ENCODE data around the gene CLK2.

Gene CLK2

DNA sequence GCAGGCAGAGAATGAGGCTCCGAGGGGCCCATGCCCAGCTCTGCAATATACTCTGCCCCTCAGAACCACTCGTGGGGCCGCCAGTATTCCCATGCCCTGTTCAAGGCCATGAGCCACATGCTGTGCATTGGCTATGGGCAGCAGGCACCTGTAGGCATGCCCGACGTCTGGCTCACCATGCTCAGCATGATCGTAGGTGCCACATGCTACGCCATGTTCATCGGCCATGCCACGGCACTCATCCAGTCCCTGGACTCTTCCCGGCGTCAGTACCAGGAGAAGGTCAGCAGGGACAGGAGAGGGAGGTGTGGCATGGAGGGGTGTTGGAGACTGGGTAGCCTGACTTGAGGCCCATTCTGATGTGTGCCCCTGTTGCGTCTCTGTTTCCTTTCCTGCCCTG, 11.2 kb upstream of the CLK2 start:
- Histone ChIP-seq H3K27ac (ENCODE audit: low read length) (no peak overlapping the region), H2AFZ (ENCODE audit: low read length) (no peak overlapping the region), H3K36me3 (replicated peaks; ENCODE audit: insufficient read depth, low read length) (no peaks in the 10 kb centered on the region), H3K9me3 (replicated peaks; ENCODE audit: insufficient read depth, low read length) (no peaks in the 10 kb centered on the region), H3K4me2 (ENCODE audit: low read depth, low read length) (no peak overlapping the region), H3F3A (ENCODE audit: insufficient read depth, low read length) (no peaks in the 10 kb centered on the region), H3K9me2 (replicated peaks; ENCODE audit: insufficient read depth, low read length) (no peaks in the 10 kb centered on the region), H4K20me1 (ENCODE audit: insufficient read depth, low read length) (no peaks in the 10 kb centered on the region), H3K9ac (ENCODE audit: low read length) (no peak overlapping the region), H3K4me3 (ENCODE audit: low read length) (no peak overlapping the region), H3K4me1 (ENCODE audit: low read length) (no peaks in the 10 kb centered on the region), H3K79me2 (ENCODE audit: low read length) (no peaks in the 10 kb centered on the region), H3K27me3 (replicated peaks; ENCODE audit: insufficient read depth, low read length) (no peaks in the 10 kb centered on the region)
- TF ChIP-seq EZH2phosphoT487 (IDR thresholded peaks at IDR 0.05; ENCODE audit: low read length) (no peak), EZH2 (optimal IDR thresholded peaks at IDR 0.05; ENCODE audit: low read depth, low read length) (no peak)
- TF ChIP-seq, protein P1, sequence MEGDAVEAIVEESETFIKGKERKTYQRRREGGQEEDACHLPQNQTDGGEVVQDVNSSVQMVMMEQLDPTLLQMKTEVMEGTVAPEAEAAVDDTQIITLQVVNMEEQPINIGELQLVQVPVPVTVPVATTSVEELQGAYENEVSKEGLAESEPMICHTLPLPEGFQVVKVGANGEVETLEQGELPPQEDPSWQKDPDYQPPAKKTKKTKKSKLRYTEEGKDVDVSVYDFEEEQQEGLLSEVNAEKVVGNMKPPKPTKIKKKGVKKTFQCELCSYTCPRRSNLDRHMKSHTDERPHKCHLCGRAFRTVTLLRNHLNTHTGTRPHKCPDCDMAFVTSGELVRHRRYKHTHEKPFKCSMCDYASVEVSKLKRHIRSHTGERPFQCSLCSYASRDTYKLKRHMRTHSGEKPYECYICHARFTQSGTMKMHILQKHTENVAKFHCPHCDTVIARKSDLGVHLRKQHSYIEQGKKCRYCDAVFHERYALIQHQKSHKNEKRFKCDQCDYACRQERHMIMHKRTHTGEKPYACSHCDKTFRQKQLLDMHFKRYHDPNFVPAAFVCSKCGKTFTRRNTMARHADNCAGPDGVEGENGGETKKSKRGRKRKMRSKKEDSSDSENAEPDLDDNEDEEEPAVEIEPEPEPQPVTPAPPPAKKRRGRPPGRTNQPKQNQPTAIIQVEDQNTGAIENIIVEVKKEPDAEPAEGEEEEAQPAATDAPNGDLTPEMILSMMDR (IDR thresholded peaks at IDR 0.05; ENCODE audit: low read length) = no peak
- DNase-seq = no peak

DNA sequence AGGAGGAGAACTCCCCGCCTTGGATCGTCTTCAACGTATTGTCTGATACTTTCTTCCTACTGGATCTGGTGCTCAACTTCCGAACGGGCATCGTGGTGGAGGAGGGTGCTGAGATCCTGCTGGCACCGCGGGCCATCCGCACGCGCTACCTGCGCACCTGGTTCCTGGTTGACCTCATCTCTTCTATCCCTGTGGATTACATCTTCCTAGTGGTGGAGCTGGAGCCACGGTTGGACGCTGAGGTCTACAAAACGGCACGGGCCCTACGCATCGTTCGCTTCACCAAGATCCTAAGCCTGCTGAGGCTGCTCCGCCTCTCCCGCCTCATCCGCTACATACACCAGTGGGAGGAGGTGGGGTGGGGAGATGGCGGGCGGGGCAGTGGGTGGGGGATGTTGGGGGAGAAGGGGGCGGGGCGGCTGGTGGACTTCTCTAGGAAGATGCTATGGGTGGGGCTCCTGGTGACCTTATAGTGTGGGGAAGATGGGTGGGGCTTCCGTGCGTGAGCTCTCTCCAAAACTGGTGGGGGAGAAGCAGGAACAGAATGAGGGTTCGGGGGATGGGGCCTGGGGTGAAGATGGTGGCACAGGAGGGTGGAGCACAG, 9.3 kb upstream of the CLK2 start:
- Histone ChIP-seq H3K4me1 (ENCODE audit: low read length) (peaks cover 5% of the 10 kb centered on the region; the same call in 1 of the 2 replicates), H4K20me1 (ENCODE audit: insufficient read depth, low read length) (no peaks in the 10 kb centered on the region), H3F3A (ENCODE audit: insufficient read depth, low read length) (0 out of 2 replicates have a peak, but pooled peaks cover 5% of the 10 kb centered on the region), H3K9me3 (replicated peaks; ENCODE audit: insufficient read depth, low read length) (no peaks in the 10 kb centered on the region), H3K4me2 (ENCODE audit: low read depth, low read length) (no peak overlapping the region), H3K9ac (ENCODE audit: low read length) (no peak overlapping the region), H3K79me2 (ENCODE audit: low read length) (no peaks in the 10 kb centered on the region), H3K27me3 (replicated peaks; ENCODE audit: insufficient read depth, low read length) (no peaks in the 10 kb centered on the region), H2AFZ (ENCODE audit: low read length) (no peak overlapping the region), H3K4me3 (ENCODE audit: low read length) (no peak overlapping the region), H3K27ac (ENCODE audit: low read length) (no peak overlapping the region), H3K9me2 (replicated peaks; ENCODE audit: insufficient read depth, low read length) (no peaks in the 10 kb centered on the region), H3K36me3 (replicated peaks; ENCODE audit: insufficient read depth, low read length) (no peaks in the 10 kb centered on the region)
- TF ChIP-seq, protein P1 (IDR thresholded peaks at IDR 0.05; ENCODE audit: low read length) = no peak
- no peak for TF ChIP-seq EZH2phosphoT487 (IDR thresholded peaks at IDR 0.05; ENCODE audit: low read length)
- TF ChIP-seq EZH2 (optimal IDR thresholded peaks at IDR 0.05; ENCODE audit: low read depth, low read length) = no peak
- DNase-seq = no peak

DNA sequence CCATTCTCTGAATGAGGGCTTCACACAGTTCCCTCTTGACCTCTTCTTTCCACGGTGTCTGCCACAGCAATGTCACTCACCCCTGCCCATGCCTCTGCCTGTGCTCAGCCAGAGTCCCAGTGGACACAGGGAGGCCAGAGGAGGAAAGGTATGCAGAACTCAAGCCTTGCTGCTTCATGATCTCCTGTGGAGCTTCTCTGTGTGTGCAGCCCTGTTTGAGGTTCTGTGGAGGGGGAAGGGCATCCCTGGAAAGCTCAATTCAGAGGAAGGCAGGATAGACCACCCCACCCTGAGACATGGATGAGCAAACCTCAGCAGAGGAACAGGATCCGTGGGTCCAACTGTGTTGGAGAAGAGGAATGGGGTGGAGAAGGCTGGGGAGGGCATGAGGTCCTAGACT, 6.0 kb upstream of the CLK2 start:
- H3K27ac ChIP-seq (ENCODE audit: low read length) = no peak overlapping the region
- H3K9ac ChIP-seq (ENCODE audit: low read length) = no peak overlapping the region
- TF ChIP-seq, protein P1 (IDR thresholded peaks at IDR 0.05; ENCODE audit: low read length) = no peak
- no peak for TF ChIP-seq EZH2 (optimal IDR thresholded peaks at IDR 0.05; ENCODE audit: low read depth, low read length)
- TF ChIP-seq EZH2phosphoT487 (IDR thresholded peaks at IDR 0.05; ENCODE audit: low read length) = no peak
- no peak overlapping the region for H3K4me3 ChIP-seq (ENCODE audit: low read length)
- no peaks in the 10 kb centered on the region for H3K27me3 ChIP-seq (replicated peaks; ENCODE audit: insufficient read depth, low read length)
- H3K4me2 ChIP-seq (ENCODE audit: low read depth, low read length) = no peak overlapping the region
- H3K9me2 ChIP-seq (replicated peaks; ENCODE audit: insufficient read depth, low read length) = no peaks in the 10 kb centered on the region
- no peaks in the 10 kb centered on the region for H3K79me2 ChIP-seq (ENCODE audit: low read length)
- H3F3A ChIP-seq (ENCODE audit: insufficient read depth, low read length) = peaks cover 17% of the 10 kb centered on the region; the same call in 1 of the 2 replicates
- peaks cover 12% of the 10 kb centered on the region for H3K4me1 ChIP-seq (ENCODE audit: low read length)
- no peaks in the 10 kb centered on the region for H4K20me1 ChIP-seq (ENCODE audit: insufficient read depth, low read length)
- no peak for DNase-seq
- no peaks in the 10 kb centered on the region for H3K9me3 ChIP-seq (replicated peaks; ENCODE audit: insufficient read depth, low read length)
- no peaks in the 10 kb centered on the region for H3K36me3 ChIP-seq (replicated peaks; ENCODE audit: insufficient read depth, low read length)
- no peak overlapping the region for H2AFZ ChIP-seq (ENCODE audit: low read length)

Data from MM.1S (cell line).